ENCODE results near the gene AHNAK.
"Not testable (repeated sequence)": the region's sequence is repeated elsewhere in the genome, so short reads cannot be mapped to it uniquely, and the experiment has no call there.

Gene AHNAK

DNA sequence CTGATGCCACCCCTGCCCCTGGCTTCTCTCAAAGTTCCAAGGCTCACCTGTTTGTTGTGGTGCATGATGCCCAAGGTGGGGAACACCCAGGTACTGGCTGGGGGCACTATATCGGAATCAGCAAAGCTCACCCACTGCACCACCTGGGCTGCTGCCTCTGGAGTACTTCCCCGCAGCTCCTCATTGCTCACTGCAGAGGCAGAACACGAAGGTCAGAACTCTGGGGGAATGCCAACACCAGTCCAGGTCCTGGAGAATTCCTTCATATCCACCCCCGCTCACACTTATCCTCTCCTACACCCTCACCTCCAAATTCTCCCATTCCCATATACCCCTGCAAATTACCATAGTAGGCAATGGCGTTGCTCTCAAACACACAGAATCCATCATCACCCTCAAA is 24.9 kb upstream of the AHNAK start:
- DNase-seq, result not testable (repeated sequence)

DNA sequence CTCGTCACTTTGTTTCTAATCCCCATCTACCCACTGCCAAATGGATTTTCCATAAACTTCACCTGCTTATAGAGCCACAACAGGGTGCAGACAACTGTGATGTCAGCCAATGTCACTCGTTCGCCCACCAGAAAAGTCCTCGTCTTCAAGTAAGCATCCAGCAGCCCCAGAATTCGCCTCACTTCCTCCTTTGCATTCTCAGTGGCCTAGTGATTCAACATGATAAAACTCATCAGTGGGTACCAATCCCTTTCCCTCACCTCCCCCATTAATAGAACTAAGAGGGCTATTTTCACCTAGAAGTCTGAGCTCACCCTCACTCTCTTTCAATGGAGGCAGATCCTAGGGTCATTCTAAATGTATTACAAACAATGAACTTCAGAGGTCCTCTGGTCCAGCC is 24.3 kb upstream of the AHNAK start:
- not testable (repeated sequence) for DNase-seq

DNA sequence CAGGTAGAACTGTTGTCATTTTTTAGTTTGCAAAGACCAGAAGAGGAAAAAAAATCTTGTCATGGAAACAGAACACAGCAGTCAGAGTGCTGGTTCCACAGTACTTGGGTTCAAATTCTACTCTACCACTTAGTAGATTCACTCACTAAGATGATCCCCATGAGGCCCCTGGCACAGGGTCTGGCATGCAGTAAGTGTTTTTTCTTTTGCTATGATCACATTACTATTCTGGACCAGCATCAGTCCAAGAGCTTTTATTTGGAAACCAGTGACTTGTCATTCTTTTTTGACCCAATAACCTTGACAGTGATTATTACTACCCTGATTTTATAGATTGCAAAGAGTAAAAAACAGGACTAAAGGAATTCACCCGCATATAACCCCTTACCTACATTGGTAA is 23.0 kb upstream of the AHNAK start:
- DNase-seq, result no peak

DNA sequence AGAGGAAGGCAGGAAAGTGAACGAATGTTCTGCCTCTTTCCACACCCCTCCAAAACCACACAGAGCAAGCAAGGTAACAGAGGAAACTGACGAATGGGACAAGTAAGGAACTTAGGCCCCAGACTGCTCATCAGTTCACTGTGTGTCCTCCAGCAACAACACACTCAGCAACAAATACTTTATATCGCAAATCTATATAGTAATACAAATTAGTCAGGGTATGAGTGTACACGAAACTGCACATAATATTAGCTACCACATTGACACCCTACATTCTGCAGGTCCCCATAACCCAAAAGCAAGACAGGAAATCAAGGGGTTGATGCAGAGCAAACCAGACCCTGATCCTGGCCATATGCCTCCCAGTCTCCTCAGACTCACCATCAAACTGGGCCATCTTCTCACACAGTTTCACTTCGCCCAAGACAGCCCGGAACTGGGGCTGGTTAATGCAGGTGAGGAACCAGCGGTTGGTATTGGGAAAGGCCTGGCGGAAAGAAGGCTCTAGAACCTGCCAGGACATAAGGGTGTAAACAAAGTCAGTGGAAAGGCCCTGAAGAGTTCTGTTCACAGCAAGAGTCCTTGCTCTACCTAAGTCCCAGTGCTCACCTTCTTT is 20.5 kb upstream of the AHNAK start:
- DNase-seq, result no peak

DNA sequence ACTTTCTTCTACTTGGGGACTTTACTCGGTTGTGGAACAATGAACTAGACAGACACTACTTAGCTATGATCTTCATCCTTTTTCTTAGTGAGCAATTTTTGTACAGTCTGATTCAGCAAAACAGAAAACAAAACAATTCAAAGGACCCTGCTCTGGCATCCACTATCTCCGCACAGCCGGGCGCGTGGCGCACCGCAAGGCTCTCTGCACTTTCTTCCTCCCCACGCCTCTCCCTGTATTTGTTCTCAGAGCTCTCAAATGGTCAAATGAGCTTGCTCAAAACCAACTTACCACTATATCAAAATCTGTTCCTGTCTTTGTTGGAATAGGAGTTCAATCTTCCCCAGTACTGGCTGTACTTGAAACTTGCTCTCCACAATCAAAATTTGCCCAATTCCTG is 19.6 kb upstream of the AHNAK start:
- DNase-seq, result no peak

DNA sequence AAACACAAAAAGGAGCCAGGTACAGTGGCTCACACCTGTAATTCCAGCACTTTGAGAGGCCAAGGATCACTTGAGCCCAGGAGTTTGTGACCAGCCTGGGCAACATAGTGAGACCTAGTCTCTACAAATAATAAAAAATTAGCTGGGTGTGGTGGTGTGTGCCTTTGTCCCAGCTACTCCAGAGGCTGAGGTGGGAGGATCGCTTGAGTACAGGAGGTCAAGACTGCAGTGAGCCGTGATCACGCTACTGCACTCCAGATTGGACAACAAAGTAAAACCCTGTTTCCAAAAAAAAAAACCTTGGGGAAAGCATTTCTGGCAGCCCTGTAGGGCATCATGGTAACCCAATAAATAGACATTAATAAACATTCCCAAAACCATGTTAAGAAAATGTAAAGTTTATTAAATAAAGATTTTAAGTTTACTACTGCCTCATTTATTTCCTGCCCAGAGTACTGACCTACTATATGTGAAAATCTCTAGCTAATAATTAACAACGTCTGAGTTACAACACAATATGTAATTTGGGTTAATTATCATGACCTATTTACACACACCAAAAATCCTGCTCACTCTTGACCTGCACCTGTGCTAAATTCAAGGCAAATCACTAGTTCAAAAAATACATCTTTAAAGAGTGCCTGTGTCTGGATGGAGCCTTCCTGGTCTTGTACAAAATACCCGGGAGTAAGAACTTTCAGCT is 18.6 kb upstream of the AHNAK start:
- no peak for DNase-seq

DNA sequence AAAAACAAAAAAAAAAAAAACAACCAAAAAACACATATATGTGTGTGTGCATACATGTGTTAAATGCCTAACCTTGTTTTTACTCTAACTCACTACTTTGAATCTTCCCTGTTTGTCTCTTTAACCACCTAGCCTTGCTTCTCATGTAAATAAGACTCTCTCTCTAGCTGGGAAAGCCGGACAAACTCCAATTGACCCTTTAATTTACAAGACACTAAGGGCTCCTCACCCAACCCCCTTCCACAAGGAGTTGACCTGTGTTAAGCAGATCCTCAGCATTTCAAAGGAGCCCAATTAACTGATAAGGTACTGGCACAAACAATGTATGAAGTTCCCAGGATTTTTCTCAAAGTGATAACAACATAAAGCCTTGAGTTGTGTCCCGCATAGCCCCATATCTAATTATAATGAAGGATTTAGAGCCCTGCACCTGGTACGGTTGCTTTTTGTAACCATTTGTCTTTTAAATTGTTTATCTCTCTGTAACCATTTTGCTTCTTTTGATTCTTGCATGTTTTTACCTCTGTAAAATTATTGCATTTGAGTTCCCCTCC is 15.1 kb upstream of the AHNAK start:
- DNase-seq, result not testable (repeated sequence)

DNA sequence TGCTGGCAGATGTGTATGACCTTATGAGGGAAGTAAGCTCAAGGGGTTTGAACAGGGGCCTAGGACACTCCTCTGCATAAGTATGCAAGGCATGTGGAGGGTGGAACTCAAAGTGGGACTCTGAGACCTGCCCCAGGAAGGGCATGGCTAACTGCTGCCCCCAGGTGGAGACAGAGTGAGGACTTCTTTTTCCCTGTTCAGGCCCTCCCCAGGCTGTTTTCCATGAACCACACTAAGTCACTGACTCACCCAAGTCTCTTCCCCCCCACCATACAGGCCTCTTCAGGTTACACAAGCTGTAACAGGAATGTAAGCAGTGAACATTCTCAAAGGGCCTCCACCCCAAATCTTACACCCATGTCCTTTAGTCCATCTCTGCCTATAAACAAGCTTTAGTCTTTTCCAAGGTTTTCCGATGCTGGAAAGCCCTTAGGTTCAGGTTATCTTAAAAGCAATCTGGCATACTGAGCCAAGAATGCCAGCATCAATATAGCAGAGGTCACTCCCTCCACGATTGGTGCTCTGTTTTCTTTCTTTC is 14.0 kb upstream of the AHNAK start:
- peak; percentile 85 to 89 for DNase-seq

DNA sequence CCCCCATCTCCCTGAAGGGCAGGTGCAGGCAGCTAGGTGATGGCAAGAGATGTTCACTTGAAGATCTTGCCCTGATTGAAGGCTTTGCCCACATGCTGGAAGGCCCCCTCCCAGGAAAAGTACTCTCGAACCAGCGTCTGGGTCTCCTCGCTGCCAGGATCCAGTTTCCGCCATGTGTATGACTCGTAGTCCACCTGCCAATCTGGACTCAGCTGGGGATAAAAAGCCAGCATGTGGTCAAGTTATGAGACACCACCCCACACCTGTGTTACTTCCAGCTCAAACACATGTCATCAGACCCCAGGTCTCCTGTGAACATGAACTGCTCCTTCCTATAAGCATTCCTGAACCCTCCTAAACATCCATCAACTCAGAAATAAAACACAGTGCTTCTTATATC is 13.0 kb upstream of the AHNAK start:
- DNase-seq, result not testable (repeated sequence)

DNA sequence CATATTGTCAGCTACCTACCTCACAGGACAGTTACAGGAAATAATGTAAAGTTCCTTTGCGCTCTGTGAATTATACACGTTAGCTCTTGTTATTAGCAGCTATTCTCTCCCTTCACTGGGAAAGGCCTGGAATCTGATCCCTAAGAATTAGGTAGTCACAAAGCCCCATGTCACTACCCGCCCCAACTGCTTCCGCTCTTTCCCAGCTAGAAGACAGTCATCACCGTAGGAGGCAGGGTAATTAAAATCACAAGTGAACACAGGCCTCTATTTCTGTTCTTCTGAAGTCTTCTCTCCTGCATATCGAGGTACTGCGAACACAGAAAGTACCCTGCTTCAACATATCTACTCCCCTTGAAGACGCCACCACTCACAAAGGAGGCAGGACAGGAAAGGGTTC is 12.6 kb upstream of the AHNAK start:
- DNase-seq, result no peak

DNA sequence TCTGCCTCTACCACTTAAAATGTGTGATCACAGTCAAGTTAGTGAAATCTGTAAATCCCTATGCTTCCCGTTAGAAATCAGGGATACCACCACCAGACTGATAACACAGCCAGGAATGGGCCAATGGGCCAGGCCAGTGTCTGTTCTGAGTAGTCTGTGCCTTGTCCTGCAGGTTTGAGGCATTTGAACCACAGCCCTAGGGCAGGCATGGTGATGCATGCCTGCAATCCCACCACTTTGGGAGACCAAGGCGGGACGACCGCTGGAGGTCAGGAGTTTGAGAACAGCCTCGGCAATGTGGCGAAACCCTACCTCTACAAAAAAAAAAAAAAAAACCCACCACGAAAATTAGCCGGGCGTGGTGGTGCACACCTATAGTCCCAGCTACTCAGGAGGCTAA is 12.1 kb upstream of the AHNAK start:
- DNase-seq, result no peak

DNA sequence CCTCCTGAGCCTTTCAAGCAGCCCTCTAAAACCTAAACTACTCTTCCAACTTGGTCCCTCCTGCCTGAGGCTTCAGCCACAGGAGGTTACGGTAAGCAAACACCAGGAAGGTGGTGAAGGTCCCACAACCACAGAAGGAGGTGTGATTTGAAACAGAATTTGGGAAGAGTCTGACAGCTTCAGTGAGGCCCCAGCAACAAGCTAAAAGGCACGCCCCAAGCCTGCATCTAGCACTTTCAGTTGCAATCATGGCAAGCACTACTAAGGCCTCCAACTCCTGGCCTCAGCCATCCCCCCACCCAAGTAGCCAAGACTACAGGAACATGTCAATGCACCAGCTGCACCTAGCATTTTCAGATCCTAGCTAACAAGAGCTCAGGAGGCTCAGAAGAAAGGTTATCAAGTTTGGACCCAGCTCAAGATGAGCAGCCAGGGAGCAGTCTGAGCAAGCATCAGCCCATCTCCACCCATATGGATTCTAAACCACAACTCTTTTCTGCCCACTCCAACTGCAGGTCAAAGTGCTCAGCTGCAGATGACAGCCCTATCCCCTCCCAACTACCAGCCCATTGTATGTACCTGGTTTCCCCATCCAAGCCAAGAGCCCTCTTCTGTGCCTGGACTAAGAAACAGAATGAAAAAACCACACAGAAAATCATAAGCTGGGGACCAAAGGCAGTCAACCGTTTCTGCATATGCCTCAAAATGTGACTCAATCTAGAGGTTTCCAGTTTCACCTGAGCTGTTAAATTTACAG is 10.4 kb upstream of the AHNAK start:
- no peak for DNase-seq

DNA sequence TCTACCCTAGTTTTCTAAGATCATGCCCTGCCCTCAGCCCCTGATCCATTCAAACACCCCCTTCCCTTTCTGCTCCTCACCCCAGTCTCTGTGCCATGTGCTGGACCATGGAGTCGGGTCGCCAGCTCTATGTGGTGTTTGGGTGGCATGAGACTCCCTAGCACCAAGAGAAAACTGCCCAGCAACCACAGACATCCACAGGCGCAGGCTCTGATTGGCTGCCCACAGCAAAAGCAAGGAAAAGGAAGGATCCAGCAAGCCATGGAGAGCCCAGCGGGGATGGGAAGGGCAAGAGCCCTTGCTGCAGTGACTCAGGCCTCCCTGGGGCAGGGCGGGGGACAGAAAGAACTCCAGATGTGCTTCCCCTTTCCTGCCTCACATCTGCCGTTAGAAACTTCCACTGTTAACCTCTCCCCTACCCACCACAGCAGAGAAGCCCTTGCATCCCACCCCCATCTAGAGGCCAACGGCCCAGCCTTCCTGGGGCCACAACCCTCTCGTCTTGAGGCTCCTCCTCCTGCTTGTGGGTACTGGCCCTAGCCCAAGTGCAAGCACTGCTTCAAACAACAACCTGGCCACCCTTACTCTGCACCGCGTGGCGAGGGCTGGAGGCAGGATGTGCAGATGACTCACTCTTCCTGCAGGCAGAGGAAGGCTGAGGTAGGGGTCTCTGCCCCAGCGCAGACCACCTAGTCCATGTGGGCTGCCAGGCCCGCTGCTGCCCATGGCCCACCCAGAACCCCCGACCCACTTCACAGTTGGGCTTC is 9.7 kb upstream of the AHNAK start:
- DNase-seq, result peak; percentile 95 to 96

DNA sequence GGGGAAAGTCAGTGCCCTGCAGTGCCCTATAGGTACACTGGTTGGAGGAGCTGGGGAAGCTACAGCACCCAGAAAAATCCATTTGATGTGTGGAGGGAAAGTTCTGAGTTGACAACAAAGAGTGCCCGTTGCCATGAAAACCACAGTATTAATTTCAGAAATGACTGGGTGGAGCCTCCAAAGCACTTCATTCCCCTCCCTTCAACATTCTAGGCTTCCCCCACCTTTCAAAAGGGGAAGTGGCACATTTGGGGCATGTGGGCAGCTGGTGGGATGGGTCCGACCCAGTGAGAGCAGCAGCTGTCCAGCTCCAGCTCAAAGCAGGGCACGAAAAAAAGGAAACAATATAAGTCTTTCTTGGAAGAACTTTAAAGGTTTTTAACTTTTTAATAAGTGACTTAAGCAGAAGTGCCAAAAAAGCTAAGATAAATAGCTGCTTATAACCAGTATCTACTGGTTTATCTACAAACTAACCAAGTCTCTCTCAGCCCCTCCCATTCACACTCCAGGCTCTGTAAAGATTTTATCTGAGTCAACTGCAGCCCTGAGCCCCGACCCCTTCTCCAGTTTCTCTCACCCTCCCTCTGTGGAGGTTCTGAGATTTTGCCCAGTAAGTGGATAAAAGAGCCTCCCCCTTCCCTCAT is 9.0 kb upstream of the AHNAK start:
- peak; percentile 89 to 95 for DNase-seq

DNA sequence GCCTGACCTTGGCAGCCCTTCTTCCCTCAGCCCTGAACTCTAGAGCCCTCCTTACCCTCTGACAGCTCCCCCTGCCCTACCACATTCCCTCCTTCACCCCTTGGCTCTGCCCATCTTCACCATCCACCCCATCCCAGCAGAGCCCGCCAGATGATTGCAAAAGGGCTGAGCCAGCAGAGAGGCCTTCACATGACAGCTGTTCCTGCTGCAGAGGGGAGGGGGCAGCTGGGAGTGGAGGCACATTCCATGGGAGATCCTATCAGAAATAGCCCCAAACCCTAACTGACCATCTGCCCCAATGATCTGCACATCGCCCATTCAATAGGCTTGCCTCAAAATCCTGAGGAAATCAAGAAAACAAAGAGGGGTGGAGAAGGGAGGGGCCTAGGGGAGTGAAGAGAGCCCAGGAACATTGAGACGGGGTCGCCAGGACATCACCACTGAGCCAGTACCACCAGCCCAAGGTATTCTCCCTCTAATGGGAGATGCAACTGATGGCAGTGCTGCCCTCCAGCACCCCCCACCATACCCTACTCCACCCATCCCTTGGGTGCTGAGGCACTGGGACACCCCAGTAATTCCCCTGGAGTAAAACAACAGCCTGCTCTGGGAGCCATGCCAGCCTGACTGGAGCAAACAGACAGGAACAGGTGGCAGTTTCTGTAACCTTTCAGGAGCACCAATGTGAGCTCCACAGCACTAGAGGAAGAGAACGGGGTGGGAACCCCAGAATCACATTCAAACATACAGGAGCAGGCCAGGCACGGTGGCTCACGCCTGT is 8.0 kb upstream of the AHNAK start:
- DNase-seq, result no peak

DNA sequence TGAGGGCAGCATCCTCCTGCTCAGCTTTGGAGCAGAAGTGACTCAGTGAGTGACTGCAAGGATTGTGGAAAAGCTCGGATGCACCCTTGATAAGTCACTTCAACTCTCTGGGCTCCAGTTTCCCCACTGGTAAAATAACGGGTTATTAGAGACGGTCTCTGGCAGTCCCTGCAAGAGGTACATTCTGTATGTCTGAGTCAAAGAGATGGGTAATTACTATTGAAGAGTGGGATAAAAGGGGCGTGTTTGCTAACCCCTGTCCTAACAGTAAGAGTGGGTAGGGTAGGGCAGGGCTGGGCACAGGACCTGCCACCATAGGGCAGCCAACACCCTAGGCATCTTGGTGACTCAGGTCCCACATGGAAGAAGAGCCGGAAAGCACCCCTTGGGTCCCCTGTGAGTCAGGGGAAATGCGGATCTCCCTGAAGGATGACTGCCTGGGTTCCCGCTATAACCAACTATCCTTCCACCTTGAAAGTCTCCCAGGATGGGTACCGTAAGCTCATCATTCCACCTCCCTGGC is 7.3 kb upstream of the AHNAK start:
- peak; percentile 53 to 59 for DNase-seq

DNA sequence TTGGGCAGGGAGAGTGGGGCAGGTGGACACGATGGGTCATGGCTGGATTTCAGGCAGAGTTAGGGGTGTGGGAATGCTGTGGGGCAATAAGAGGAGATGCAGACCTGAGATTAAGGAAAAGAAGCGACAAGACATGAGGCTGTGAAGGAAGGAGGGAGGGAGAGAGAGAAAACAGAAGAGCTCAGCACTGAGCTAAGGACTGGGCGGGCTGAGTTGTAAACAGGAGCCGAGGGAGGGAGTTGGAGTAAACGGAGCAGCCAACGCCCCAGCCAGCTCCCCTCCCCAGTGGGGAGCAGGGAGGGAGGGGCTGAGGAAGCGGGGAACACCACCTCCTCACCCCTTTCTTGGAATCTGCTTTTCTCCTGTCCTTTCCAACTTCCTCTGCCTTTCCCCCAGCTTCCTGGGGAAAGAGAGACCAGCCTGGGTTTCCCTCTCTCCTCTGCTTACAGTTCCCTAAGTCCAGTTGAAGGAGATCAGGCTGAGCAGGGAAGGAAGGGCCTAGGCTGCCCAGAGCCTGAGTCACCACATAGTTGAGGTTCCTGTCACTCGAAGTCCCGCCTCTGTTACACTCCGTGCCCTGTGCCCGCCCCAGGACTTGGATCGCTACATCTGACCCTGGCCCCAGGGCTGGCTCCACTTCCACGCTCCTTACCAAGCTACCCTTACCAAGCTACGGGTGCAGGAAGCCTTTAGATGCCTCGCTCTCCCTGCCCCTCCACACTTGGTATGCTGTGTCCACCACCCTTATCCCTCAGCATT is 6.7 kb upstream of the AHNAK start:
- peak; percentile 91 for DNase-seq

DNA sequence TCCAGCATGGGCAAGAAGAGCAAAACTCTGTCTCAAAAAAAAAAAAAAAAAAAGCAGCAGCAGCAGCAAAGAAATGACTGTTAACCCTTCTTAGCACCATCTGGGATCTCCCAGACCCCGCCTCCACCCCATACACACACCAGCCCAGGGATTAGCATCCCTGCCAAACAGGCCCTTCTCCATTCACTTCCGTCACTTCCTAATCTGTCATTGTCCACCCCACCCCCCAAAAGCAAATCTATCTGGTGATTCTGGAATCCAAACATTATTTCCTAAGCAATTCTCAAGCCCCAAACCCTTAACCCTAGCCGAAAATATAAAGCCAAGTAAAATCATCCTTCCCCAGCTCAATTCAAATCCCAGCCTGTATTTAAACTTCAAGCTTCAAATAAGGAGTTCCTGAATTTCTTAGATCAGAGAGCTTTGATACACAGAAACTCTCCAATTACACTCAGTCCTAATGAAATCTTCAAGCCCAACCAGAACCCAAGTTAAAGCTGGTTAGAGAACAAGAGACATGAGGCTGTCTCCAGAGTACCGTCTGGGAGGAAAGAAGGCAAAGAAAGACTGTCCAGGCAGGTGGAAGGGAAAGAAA is 6.0 kb upstream of the AHNAK start:
- no peak for DNase-seq

DNA sequence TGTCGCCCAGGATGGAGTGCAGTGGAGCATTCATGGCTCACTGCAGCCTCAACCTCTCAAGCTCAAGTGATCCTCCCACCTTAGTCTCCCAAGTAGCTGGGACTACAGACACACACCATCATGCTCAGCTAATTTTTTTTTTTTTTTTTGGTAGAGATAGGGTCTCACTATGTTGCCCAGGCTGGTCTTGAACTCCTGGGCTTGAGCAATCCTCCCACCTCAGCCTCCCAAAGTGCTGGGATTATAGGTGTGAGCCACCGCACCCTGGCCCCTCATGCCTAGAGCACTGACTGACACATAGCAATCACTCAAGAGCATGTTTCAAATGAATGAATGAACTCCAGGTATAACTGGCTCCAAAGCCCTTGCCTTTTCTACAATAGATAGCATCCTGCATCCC is 3.9 kb upstream of the AHNAK start:
- DNase-seq, result not testable (repeated sequence)

Measured in inflammatory macrophage (primary cell).